Esophagus muscularis mucosa (tissue), 3 donors: ENCODE measurements around the gene SASH1.

ENCODE experiments used
- EP300 ChIP-seq: sonication (generic); formaldehyde crosslinking; IDR thresholded peaks from one replicate; pipeline ENCODE4 v1.6.1; 2017; ENCODE audit warnings: antibody characterized with exemption
- TF ChIP-seq, protein P1 (sequence below), 3 experiments: fragments of 200-600 bp in 2 of 3; fragments of 450-650 bp in 1 of 3; sonication (generic) in 2 of 3; IDR thresholded peaks; one replicate each; pipeline ENCODE4 v1.5.1; 2017 to 2019; ENCODE audit warnings: antibody characterized with exemption in 3 of 3, mild to moderate bottlenecking in 2 of 3, moderate library complexity in 1 of 3

DNA sequence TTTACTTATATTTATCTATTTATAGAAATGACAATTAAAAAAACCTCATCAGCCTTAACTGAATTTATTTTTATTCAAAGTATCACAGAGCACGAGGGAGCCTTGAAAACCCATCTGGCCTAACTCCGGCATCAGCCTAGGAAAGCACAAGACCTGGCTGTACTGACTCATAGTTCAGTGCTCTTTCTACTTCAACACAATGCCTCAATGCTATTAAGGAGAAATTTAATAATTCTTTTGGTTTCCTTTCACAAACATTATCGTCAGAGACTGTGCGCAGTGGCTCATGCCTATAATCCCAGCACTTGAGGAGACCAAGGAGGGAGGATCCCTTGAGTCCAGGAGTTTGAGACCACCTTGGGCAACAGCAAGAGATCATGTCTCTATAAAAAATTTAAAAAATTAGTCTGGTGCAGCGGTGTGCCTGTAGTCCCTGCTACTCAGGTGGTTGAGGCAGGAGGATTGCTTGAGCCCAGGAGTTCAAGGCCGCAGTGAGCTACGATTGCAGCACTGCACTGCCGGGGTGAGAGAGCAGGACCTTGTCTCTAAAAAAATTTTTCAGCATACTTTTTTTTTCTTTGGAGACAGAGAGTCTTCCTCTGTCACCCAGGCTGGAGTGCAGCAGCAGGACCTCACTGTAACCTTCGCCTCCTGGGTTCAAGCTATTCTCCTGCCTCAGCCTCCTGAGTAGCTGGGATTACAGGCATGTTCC lies 1.9 kb upstream of the SASH1 start:
- TF ChIP-seq, protein P1, sequence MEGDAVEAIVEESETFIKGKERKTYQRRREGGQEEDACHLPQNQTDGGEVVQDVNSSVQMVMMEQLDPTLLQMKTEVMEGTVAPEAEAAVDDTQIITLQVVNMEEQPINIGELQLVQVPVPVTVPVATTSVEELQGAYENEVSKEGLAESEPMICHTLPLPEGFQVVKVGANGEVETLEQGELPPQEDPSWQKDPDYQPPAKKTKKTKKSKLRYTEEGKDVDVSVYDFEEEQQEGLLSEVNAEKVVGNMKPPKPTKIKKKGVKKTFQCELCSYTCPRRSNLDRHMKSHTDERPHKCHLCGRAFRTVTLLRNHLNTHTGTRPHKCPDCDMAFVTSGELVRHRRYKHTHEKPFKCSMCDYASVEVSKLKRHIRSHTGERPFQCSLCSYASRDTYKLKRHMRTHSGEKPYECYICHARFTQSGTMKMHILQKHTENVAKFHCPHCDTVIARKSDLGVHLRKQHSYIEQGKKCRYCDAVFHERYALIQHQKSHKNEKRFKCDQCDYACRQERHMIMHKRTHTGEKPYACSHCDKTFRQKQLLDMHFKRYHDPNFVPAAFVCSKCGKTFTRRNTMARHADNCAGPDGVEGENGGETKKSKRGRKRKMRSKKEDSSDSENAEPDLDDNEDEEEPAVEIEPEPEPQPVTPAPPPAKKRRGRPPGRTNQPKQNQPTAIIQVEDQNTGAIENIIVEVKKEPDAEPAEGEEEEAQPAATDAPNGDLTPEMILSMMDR (IDR thresholded peaks at IDR 0.05) = no peak
- no peak for TF ChIP-seq EP300
